Epidermal melanocyte (primary cell): ENCODE data around the gene GATAD2B.
"Not testable (repeated sequence)": the region's sequence is repeated elsewhere in the genome, so short reads cannot be mapped to it uniquely, and the experiment has no call there.

Experiments used
- DNase-seq: peaks from one replicate; pipeline ENCODE4 v3.0.0; 2011; ENCODE audit warnings: low spot score; ENCODE audit not compliant: insufficient read length

GATAD2B gene

DNA sequence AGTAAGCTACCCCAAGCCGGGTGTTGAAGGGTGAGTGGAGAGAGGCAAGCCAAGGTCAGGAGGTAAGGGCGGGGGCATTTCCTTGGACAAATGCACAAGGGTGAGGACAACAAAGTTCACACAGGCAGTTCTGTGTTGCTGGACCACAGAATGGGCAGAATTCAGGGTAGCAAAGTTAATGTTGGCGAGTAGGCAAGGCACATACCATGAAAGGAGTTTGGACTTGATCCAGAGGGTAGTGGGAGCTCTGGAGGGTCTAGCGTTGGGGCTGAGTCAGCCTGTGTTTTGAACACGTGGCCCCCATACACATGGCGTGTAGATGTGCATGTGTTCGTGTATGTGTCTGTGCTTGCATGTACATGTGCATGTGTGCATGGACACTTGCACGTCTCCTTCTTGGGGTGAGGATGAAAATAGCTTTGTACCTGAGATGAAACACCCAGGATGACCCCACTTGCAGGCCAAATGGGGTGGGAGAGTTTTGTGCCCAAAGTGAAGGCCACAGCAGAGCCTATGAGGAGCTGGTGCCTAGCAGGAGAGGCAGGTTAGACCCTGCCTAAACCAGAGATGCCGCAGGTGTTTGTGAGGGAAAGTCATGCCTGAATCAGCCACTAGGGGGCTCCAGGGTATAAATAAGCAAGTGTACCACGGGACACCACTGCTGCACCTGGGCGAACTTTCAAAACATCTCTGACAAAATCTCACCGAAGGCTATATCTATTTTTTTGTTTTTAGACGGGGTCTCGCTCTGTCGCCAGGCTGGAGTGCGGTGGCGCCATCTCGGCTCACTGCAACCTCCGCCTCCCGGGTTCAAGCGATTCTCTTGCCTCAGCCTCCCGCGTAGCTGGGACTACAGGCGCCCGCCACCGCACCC is 125.7 kb downstream of the GATAD2B start:
- DNase-seq = peak; percentile 56

GRCh38 chr1:153795934-153796785 is 126.6 kb downstream of the GATAD2B start:
- DNase-seq = no peak

DNA sequence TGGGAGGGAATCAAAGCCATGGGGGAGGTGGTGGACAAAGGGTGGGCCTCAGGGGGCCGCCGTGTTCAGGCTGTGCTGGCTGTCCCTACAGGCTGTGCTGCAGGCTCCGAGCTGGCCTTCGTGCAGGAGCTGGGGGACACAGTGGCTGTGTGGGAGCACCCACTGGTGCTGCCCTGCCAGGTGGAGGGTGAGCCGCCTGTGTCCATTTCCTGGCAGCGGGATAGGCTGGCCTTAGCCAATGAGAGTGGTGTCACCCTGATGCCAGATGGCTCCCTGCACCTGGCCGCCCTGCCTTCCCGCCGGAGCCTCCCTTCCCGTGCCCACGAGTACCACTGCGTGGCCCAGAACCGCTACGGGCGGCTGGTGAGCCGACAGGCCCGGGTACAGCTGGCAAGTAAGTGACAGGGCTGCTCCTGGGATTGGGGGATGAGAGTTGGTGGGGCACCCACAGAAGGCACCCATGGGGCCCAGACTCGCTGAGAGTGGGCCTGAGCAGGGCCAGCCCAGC is 127.4 kb downstream of the GATAD2B start:
- no peak for DNase-seq

GRCh38 chr1:153794624-153795329 is 128.0 kb downstream of the GATAD2B start:
- DNase-seq = no peak

- no peak for DNase-seq
These were observed 128.7 kb downstream of the GATAD2B start for GRCh38 chr1:153793973-153794615.

- DNase-seq = no peak
These were observed 129.4 kb downstream of the GATAD2B start for GRCh38 chr1:153793261-153793972.

DNA sequence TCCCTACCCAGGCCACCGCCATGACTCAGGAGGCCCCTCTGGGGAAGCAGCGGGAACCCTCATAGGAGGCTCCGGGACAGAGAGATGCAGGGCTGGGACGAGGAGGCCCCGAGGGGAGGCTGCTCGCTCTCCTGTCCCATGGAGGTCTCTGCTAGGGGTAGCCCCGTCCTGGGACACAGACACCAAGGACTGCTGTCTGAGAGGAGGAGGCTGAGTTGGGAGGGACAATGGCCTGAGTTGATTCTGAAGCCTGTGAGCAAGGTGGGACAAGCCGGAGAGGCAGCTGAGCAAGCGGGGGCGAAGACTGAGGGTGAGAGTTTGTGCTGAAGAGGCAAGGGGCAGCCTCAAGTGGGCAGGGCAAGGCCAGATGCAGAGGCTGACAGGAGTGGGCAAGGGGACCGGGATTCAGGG is 130.1 kb downstream of the GATAD2B start:
- DNase-seq = no peak

DNA sequence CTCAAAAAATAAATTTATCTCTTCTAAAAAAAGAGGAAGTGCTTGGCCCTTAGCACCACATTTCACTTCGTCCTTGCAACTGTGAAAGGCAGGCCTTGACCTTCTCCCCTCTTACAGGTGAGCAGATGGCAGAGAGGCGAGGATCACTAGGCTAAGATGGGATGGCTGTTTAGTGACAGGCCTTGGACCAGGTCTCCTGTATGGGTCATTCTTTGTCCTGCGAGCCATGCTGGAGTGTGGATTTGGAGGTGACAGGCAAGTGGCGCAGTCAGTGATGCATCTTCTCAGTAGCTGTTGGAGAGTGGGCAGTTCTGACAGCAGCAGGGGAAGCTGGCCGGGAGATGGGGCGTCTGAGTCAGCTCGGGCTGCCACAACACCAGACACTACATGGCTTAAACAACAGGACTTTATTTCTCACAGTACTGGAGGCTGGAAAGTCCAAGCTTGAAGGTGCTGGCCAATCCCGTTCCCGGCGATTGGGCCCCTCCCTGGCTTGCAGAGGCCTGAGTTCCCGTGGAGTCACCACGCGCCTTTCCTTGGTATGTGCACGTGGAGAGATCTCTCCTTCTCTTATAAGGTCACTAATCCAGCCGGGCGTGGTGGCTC is 131.0 kb downstream of the GATAD2B start:
- DNase-seq = no peak

DNA sequence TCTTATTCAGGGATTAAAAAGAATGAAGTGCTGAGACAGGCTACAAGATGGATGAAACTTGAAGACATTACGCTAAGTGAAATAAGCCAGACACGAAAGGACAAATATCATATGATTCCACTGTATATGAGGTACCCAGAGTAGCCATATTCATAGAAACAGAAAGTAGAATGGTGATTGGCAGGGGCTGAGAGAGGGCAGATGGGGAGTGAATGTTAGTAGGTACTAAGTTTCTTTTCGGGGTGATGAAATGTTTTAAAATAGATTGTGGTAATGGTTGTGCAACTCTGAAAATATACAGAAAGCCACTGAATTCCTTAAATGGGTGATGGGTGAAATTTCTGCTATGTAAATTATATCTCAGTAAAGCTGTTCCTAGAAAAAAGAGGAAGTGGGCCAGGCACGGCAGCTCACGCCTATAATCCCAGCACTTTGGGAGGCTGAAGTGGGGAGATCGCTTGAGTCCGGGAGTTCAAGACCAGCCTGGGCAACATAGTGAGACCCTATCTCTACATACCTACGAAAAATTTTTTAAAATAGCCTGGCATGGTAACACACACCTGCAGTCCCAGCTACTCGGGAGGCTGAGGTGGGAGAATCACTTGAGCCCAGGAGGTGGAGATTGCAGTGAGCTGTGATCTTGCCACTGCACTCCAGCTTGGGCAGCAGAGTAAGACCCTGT is 131.7 kb downstream of the GATAD2B start:
- DNase-seq = peak; percentile 69

DNA sequence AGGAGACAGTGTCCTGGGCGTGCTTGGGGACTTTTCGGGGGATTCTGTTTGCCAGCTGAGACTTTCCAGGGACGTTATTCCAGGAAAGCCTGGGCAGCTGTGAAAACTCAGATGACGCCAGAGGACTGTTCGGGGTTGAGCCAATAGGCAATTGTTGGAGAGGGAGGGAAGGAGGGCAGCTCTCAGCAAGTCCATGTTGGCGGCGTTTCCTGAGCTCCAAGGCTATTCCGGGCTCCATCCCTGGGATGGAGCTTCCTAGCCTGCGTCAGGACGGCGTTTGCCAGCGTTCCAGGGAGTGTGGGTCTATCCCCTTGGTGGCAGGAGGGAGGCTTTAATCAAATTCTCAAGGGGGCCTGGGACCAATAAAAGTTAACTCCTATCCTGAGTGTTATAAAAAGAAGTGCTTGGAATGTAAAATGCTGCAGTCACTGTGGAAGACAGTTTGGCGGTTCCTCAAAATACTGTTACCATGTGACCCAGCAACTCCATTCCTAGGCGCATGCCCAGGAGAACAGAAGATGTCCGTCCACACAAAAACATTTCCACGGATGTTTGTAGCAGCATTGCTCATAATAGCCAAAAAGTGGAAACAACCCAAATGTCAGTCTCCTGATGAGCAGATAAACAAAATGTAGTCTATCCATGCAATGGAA is 132.3 kb downstream of the GATAD2B start:
- DNase-seq = no peak

GRCh38 chr1:153789478-153790034 is 133.2 kb downstream of the GATAD2B start:
- no peak for DNase-seq

DNA sequence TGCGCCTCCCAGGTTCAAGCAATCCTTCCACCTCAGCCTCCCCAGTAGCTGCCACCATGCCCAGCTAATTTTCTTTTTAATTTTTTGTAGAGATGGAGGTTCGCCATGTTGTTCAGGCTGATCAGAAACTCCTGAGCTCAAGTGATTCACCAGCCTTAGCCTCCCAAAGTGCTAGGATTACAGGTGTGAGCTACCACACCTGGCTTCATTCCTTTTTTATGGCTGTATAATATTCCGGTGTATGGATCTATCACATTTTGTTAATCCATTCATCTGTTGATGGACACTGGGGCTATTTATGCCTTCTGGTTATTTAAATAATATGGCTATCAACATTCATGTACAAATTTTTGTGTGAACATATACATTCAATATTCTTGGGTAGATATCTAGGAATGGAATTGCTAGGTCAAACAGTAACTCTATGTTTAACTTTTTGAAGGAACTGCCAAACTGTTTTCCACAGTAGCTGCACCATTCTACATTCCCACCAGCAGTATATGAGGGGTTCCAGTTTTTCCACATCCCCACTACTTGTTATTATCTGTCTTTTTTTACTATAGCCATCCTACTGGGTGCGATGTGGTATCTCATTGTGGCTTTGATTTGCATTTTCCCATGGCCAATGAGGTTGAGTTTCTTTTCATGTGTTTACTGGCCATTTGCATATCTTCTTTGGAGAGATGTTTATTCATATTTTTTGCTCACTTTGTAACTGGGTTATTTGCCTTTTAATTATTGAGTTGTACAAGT is 136.6 kb downstream of the GATAD2B start:
- DNase-seq = no peak

GRCh38 chr1:153783233-153784190 is 139.3 kb downstream of the GATAD2B start:
- peak; percentile 97 for DNase-seq

DNA sequence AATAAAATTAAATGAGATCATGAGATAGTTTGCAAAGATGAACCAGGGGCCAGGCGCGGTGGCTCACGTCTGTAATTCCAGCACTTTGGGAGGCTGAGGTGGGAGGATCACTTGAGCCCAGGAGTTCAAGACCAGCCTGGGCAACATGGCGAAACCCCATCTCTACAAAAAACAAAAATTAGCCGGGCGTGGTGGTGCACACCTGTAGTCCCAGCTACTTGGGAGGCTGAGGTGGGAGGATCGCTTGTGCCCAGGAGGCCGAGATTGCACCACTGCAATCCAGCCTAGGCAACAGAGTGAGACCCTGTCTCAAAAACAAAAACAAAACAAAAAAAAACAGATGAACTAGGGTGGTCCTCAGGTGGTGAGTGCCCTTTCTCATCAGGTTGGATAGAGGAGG is 140.1 kb downstream of the GATAD2B start:
- not testable (repeated sequence) for DNase-seq

DNA sequence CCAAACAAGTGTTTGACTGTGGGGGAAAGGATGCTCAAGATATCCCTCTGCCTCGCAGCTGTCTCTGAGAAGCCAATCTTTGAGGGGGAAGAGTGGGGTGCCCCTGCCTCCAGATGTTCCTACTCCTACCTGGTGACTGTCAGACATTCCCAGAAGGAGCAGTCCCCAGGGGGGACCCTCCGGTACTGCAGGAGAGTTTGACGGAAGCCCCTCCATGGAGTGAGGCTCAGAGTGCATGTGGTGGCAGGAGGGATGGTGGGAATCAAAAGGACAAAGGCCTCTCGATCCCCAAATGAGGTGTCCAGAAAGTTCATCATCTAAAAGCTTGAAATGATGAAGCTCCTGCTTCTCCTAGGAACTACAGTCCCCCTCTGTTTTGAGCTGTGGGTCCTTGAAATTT is 142.2 kb downstream of the GATAD2B start:
- no peak for DNase-seq

DNA sequence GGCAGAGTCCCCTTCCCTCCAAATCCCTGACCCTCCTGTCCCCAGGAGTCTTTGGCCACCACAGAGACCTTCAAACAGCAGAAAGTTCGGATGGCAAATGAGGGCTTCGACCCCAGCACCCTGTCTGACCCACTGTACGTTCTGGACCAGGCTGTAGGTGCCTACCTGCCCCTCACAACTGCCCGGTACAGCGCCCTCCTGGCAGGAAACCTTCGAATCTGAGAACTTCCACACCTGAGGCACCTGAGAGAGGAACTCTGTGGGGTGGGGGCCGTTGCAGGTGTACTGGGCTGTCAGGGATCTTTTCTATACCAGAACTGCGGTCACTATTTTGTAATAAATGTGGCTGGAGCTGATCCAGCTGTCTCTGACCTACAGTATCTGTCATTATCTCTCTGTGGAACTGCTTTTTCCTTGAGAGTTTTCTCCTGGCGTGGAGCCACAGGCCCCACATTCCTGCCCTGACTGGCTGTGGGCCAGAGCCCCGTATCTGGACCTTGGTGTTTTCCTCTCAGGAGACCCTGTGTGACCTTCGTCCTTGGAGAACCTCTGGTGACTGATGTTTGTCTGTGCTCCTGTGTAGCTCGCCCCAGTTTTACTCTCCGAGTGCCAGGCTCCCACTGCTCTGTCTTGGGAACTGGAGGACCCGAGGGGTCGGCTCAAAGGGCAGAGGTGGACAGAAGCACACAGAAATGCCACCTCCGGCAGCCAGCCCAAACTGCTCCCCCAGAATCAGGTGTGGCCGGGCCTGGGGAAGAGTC is 142.8 kb downstream of the GATAD2B start:
- no peak for DNase-seq
